IMR-90 (cell line): Measurements from ENCODE around the gene GSG1L. TPM values are rescaled to one million over a fixed set of nuclear protein-coding genes. Genes with fewer than 3 reads are reported as not detected.

Experiments
- ATAC-seq: fragments of 200-7000 bp; cut with Tn5 transposase; 2 replicates; pipeline ENCODE4 v1.9.1; 2020; ENCODE audit warnings: low read depth, mild to moderate bottlenecking, moderate library complexity
- BruUV-seq: library from RNA; stranded (reverse); fragments of 400-500 nt; replicated peaks from 2 replicates; lab custom pipeline; 2021; lab: Mats Ljungman, UMichigan
- CTCF ChIA-PET: fragments of 300-600 bp; formaldehyde crosslinking; extraction: SDS; loops from one replicate; lab custom pipeline; 2021; ENCODE audit warnings: antibody characterized with exemption; lab: Yijun Ruan, JAX
- POLR2A ChIA-PET: fragments of 300-600 bp; sonication (Branson Sonifier 250); formaldehyde crosslinking; loops from one replicate; lab custom pipeline; 2022; ENCODE audit warnings: antibody characterized with exemption; ENCODE audit not compliant: unreplicated experiment; lab: Charles Lee
- DNase-seq: peaks from one replicate; pipeline ENCODE4 v3.0.0; 2013
- H2AFZ ChIP-seq: replicated peaks from 2 replicates; pipeline ENCODE3; 2013; ENCODE audit warnings: low read length, mild to moderate bottlenecking; ENCODE audit not compliant: poor library complexity
- H2AK5ac ChIP-seq: 2 replicates; pipeline ENCODE4 v1.6.1; 2013; ENCODE audit warnings: low read depth, low read length, inconsistent platforms
- H2AK9ac ChIP-seq: replicated peaks from 2 replicates; pipeline ENCODE3; 2013; ENCODE audit warnings: mild to moderate bottlenecking, low read depth, low read length, moderate library complexity; ENCODE audit not compliant: poor library complexity
- H2BK120ac ChIP-seq: 2 replicates; pipeline ENCODE4 v1.6.1; 2013; ENCODE audit warnings: low read depth, low read length, inconsistent platforms
- H2BK15ac ChIP-seq: 3 replicates; pipeline ENCODE4 v1.6.1; 2013; ENCODE audit warnings: low read depth, low read length, inconsistent platforms
- H2BK20ac ChIP-seq: 2 replicates; pipeline ENCODE4 v1.6.1; 2013; ENCODE audit warnings: low read depth, mild to moderate bottlenecking, inconsistent platforms, low read length, moderate library complexity
- H2BK5ac ChIP-seq: 2 replicates; pipeline ENCODE4 v1.6.1; 2013; ENCODE audit warnings: mild to moderate bottlenecking, low read depth, low read length, inconsistent platforms; ENCODE audit not compliant: poor library complexity, severe bottlenecking
- H3K14ac ChIP-seq: replicated peaks from 2 replicates; pipeline ENCODE4 v1.6.1; 2013; ENCODE audit warnings: low read depth, low read length, inconsistent platforms
- H3K18ac ChIP-seq: 2 replicates; pipeline ENCODE4 v1.6.1; 2013; ENCODE audit warnings: low read depth, low read length, control low read depth
- H3K23ac ChIP-seq: 2 replicates; pipeline ENCODE4 v1.6.1; 2013; ENCODE audit warnings: low read depth, low read length, inconsistent platforms
- H3K27ac ChIP-seq: 2 replicates; pipeline ENCODE4 v1.5.1; 2013; ENCODE audit warnings: mild to moderate bottlenecking, control low read depth, low read length; ENCODE audit not compliant: insufficient read depth
- H3K27me3 ChIP-seq: 2 replicates; pipeline ENCODE4 v1.6.1; 2013; ENCODE audit warnings: low read length; ENCODE audit not compliant: control insufficient read depth, insufficient read depth
- H3K36me3 ChIP-seq: 2 replicates; pipeline ENCODE4 v1.6.1; 2013; ENCODE audit warnings: low read length, mixed read lengths; ENCODE audit not compliant: control insufficient read depth, insufficient read depth
- H3K4ac ChIP-seq: 2 replicates; pipeline ENCODE4 v1.6.1; 2013; ENCODE audit warnings: low read depth, low read length, inconsistent platforms
- H3K4me1 ChIP-seq: 2 replicates; pipeline ENCODE4 v1.6.1; 2013; ENCODE audit warnings: low read length, mixed read lengths; ENCODE audit not compliant: control insufficient read depth, insufficient read depth
- H3K4me2 ChIP-seq: 2 replicates; pipeline ENCODE4 v1.6.1; 2013; ENCODE audit warnings: low read depth, mild to moderate bottlenecking, control low read depth, low read length, moderate library complexity
- H3K4me3 ChIP-seq: 2 replicates; pipeline ENCODE4 v1.5.1; 2013; ENCODE audit warnings: low read depth, mild to moderate bottlenecking, control low read depth, low read length, moderate library complexity; ENCODE audit not compliant: insufficient read depth
- H3K56ac ChIP-seq: 2 replicates; pipeline ENCODE4 v1.6.1; 2013; ENCODE audit warnings: low read length, inconsistent platforms; ENCODE audit not compliant: insufficient read depth; ENCODE audit errors: extremely low read depth
- H3K79me1 ChIP-seq, 2 experiments: 2 replicates each; pipeline ENCODE4 v1.6.1; 2013; ENCODE audit warnings: low read length in 2 of 2, inconsistent platforms in 1 of 2, low read depth in 1 of 2
- H3K9ac ChIP-seq: 2 replicates; pipeline ENCODE4 v1.6.1; 2013; ENCODE audit warnings: low read depth, low read length, control low read depth
- H3K9me1 ChIP-seq: 2 replicates; pipeline ENCODE4 v1.6.1; 2013; ENCODE audit warnings: low read length, inconsistent platforms; ENCODE audit not compliant: insufficient read depth
- H3K9me3 ChIP-seq: 2 replicates; pipeline ENCODE4 v1.6.1; 2013; ENCODE audit warnings: low read length; ENCODE audit not compliant: control insufficient read depth, insufficient read depth
- H4K20me1 ChIP-seq: 2 replicates; pipeline ENCODE4 v1.6.1; 2013; ENCODE audit warnings: low read length, inconsistent platforms; ENCODE audit not compliant: insufficient read depth
- H4K5ac ChIP-seq: 2 replicates; pipeline ENCODE4 v1.6.1; 2013; ENCODE audit warnings: mild to moderate bottlenecking, low read depth, low read length, control low read depth
- H4K8ac ChIP-seq, 2 experiments: 2 replicates each; pipeline ENCODE4 v1.6.1; 2013; ENCODE audit warnings: low read depth in 2 of 2, low read length in 2 of 2, control low read depth in 1 of 2, inconsistent platforms in 1 of 2
- H4K91ac ChIP-seq: 2 replicates; pipeline ENCODE4 v1.6.1; 2013; ENCODE audit warnings: low read depth, low read length, inconsistent platforms; ENCODE audit not compliant: insufficient read depth
- BHLHE40 ChIP-seq: fragments of 150-350 bp; IDR thresholded peaks from 2 replicates; pipeline ENCODE4 v1.6.1; 2016; ENCODE audit warnings: mild to moderate bottlenecking, low read depth, low read length
- CEBPB ChIP-seq: IDR thresholded peaks from 2 replicates; pipeline ENCODE4 v1.6.1; 2012; ENCODE audit warnings: low read depth, low read length, improper control_type of control experiment
- CHD1 ChIP-seq: IDR thresholded peaks from 2 replicates; pipeline ENCODE4 v1.6.1; 2012; ENCODE audit warnings: low read depth, low read length, improper control_type of control experiment
- FOS ChIP-seq: fragments of 150-350 bp; IDR thresholded peaks from 2 replicates; pipeline ENCODE4 v1.6.1; 2016; ENCODE audit warnings: low read depth, low read length
- MAFK ChIP-seq: IDR thresholded peaks from 2 replicates; pipeline ENCODE4 v1.6.1; 2012; ENCODE audit warnings: low read depth, low read length, improper control_type of control experiment
- MAZ ChIP-seq: IDR thresholded peaks from 2 replicates; pipeline ENCODE4 v1.6.1; 2012; ENCODE audit warnings: low read depth, mild to moderate bottlenecking, low read length, improper control_type of control experiment, moderate library complexity, borderline replicate concordance
- MXI1 ChIP-seq: IDR thresholded peaks from 2 replicates; pipeline ENCODE4 v1.6.1; 2012; ENCODE audit warnings: low read depth, mild to moderate bottlenecking, low read length, moderate library complexity, borderline replicate concordance
- NFE2L2 ChIP-seq: fragments of 150-350 bp; IDR thresholded peaks from 2 replicates; pipeline ENCODE4 v1.6.1; 2016; ENCODE audit warnings: low read depth, mild to moderate bottlenecking, low read length
- RAD21 ChIP-seq: IDR thresholded peaks from 2 replicates; pipeline ENCODE4 v1.6.1; 2012; ENCODE audit warnings: low read length, improper control_type of control experiment
- RCOR1 ChIP-seq: IDR thresholded peaks from 2 replicates; pipeline ENCODE4 v1.6.1; 2012; ENCODE audit warnings: mild to moderate bottlenecking, low read length, improper control_type of control experiment; ENCODE audit not compliant: insufficient replicate concordance
- RFX5 ChIP-seq: IDR thresholded peaks from 2 replicates; pipeline ENCODE4 v1.8.0; 2012; ENCODE audit warnings: low read depth, mild to moderate bottlenecking, low read length, moderate library complexity
- SMC3 ChIP-seq: fragments of 150-350 bp; IDR thresholded peaks from 2 replicates; pipeline ENCODE4 v1.6.1; 2016; ENCODE audit warnings: low read depth, mild to moderate bottlenecking, antibody characterized with exemption, low read length, moderate library complexity
- WGBS, 2 experiments: methylation state at CpG; one replicate each; pipeline versions ENCODE4 v1.1.5 to v1.1.7; 2013; ENCODE audit warnings: missing lambda C conversion rate in 2 of 2; ENCODE audit not compliant: insufficient read length in 1 of 2; ENCODE audit errors: extremely low coverage in 2 of 2; 5-methylcytosine and 5-hydroxymethylcytosine counted together
- dilution Hi-C: fragments of 300-500 bp; cut with HindIII; formaldehyde crosslinking; loops from one replicate; pipeline ENCODE4 v1.14.3; 2018; ENCODE audit warnings: low sequenced_read_pairs; ENCODE audit not compliant: unreplicated experiment
- in situ Hi-C: fragments of 300-500 bp; cut with MboI; formaldehyde crosslinking; loops from 3 replicates; pipeline ENCODE4 v1.14.3; 2019; ENCODE audit warnings: low sequenced_read_pairs, inconsistent platforms, mixed read lengths
- intact Hi-C: fragments of 100-400 bp; cut with micrococcal nuclease; formaldehyde crosslinking; loops from 2 replicates; pipeline ENCODE4 v1.10.0; 2022
- polyA plus RNA-seq, 3 experiments: library from polyadenylated mRNA; depleted of rRNA; stranded (reverse); fragments of >200 nt; gene quantifications; 2 replicates each; pipeline ENCODE4 v1.2.3, GENCODE V29; 2012; ENCODE audit warnings: low replicate concordance in 1 of 3
- total RNA-seq: library from RNA; depleted of rRNA; stranded (reverse); fragments of >200 nt; gene quantifications from 2 replicates; pipeline ENCODE4 v1.2.3, GENCODE V29; 2012

Gene GSG1L
- total and polyA plus RNA-seq, 2 of the 4 experiments (the other 2 are of a cell fraction): not detected

DNA sequence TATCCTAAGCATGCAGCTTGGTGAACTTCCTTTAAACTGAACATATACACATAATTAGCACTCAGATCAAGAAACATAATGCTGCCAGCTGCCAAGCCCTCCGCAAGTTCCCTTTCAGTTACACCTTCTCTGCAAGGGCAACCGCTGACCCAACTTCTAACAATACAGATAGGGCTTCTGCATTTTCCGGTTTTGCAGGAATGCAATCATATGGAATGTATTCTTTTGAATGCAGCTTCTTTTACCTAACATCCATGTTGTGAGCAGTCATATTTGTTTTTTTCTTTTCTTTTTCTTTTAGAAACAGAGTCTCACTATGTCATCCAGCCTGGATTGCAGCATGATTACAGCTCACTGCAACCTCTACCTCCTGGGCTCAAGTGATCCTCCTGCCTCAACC is 110.7 kb downstream of the GSG1L start:
- no TSS peak for BruUV-seq

More for the DNA sequence above, 110.7 kb downstream of the GSG1L start:
- no peak for DNase-seq
- Histone ChIP-seq H2BK20ac (no peak overlapping the region), H3K9me1 (no peaks in the 10 kb centered on the region), H2BK5ac (no peak overlapping the region), H3K27ac (no peak overlapping the region), H2AK9ac (no peak overlapping the region), H3K79me1 (no peaks in the 10 kb centered on the region), H3K27me3 (peaks cover 8% of the 10 kb centered on the region), H3K9ac (no peak overlapping the region), H2AK5ac (no peak overlapping the region), H3K23ac (no peak overlapping the region), H3K18ac (no peak overlapping the region), H3K4me3 (no peak overlapping the region), H4K20me1 (no peaks in the 10 kb centered on the region), H4K8ac (no peak overlapping the region), H2BK15ac (no peak overlapping the region), H2BK120ac (no peak overlapping the region), H3K9me3 (no peaks in the 10 kb centered on the region; the same call in 1 of the 2 replicates), H4K91ac (no peak overlapping the region), H2AFZ (no peak overlapping the region), H3K4me2 (no peak overlapping the region), H3K4ac (no peak overlapping the region), H4K5ac (no peak overlapping the region), H3K14ac (no peak overlapping the region), H3K56ac (no peak overlapping the region), H3K4me1 (no peaks in the 10 kb centered on the region), H3K36me3 (no peaks in the 10 kb centered on the region)
- intact Hi-C loops: no loop called here
- in situ Hi-C loops: no loop called here
- no CpG with 5 or more reads among the region's 3 CpGs for WGBS, 2 experiments
- dilution Hi-C loops: no loop called here
- ChIA-PET CTCF (no interaction called here), POLR2A (no interaction called here)
- TF ChIP-seq RFX5 (no peak), BHLHE40 (no peak), MXI1 (no peak), CEBPB (no peak), CHD1 (no peak), RAD21 (no peak), SMC3 (no peak), FOS (no peak), MAZ (no peak), NFE2L2 (no peak), MAFK (no peak), RCOR1 (no peak)
- ATAC-seq: no peak
